Trophoblast cell (in vitro differentiated cells and primary cell): ENCODE measurements around the gene CACNA1B.
A peak's percentile ranks its signal among the peaks of the same experiment; 100 is the strongest.

Experiments used
- DNase-seq, 2 donors: peaks; one replicate each; pipeline ENCODE4 v3.0.0-alpha.2; 2016
- H2AFZ ChIP-seq: 2 replicates; pipeline ENCODE4 v1.6.1; 2013; ENCODE audit warnings: low read length, moderate library complexity, mild to moderate bottlenecking; ENCODE audit not compliant: insufficient read depth, poor library complexity
- H2AK5ac ChIP-seq: 2 replicates; pipeline ENCODE4 v1.6.1; 2013; ENCODE audit warnings: mild to moderate bottlenecking, low read length
- H2BK120ac ChIP-seq: 2 replicates; pipeline ENCODE4 v1.6.1; 2013; ENCODE audit warnings: low read length, mild to moderate bottlenecking, moderate library complexity; ENCODE audit not compliant: insufficient read depth, poor library complexity
- H2BK12ac ChIP-seq: 2 replicates; pipeline ENCODE4 v1.6.1; 2013; ENCODE audit warnings: mild to moderate bottlenecking, low read length, moderate library complexity
- H2BK5ac ChIP-seq: 2 replicates; pipeline ENCODE4 v1.6.1; 2013; ENCODE audit warnings: low read length, low read depth, moderate library complexity, mild to moderate bottlenecking; ENCODE audit not compliant: poor library complexity
- H3K14ac ChIP-seq: 2 replicates; pipeline ENCODE4 v1.6.1; 2013; ENCODE audit warnings: mild to moderate bottlenecking, low read length
- H3K18ac ChIP-seq: 2 replicates; pipeline ENCODE4 v1.6.1; 2013; ENCODE audit warnings: mild to moderate bottlenecking, low read length
- H3K23ac ChIP-seq: 2 replicates; pipeline ENCODE4 v1.6.1; 2013; ENCODE audit warnings: low read length
- H3K27ac ChIP-seq: 2 replicates; pipeline ENCODE4 v1.5.1; 2013; ENCODE audit warnings: low read depth, mild to moderate bottlenecking, inconsistent platforms, low read length, moderate library complexity
- H3K27me3 ChIP-seq: 2 replicates; pipeline ENCODE4 v1.6.1; 2013; ENCODE audit warnings: inconsistent platforms, mild to moderate bottlenecking, low read length, moderate library complexity; ENCODE audit not compliant: insufficient read depth
- H3K36me3 ChIP-seq, 2 experiments: 1 replicate in 1 of 2; 2 replicates in 1 of 2; pipeline ENCODE4 v1.6.1; 2013; ENCODE audit warnings: low read length in 2 of 2, mild to moderate bottlenecking in 2 of 2, moderate library complexity in 1 of 2; ENCODE audit not compliant: insufficient read depth in 2 of 2, control insufficient read depth in 1 of 2
- H3K4ac ChIP-seq: 2 replicates; pipeline ENCODE4 v1.6.1; 2013; ENCODE audit warnings: low read depth, mild to moderate bottlenecking, low read length, moderate library complexity
- H3K4me1 ChIP-seq, 2 experiments: 1 replicate in 1 of 2; 2 replicates in 1 of 2; pipeline ENCODE4 v1.6.1; 2013; ENCODE audit warnings: low read length in 2 of 2, mild to moderate bottlenecking in 2 of 2, moderate library complexity in 1 of 2; ENCODE audit not compliant: insufficient read depth in 2 of 2, control insufficient read depth in 1 of 2
- H3K4me2 ChIP-seq: 2 replicates; pipeline ENCODE4 v1.6.1; 2013; ENCODE audit warnings: inconsistent platforms, mild to moderate bottlenecking, low read length, moderate library complexity
- H3K4me3 ChIP-seq: 2 replicates; pipeline ENCODE4 v1.5.1; 2013; ENCODE audit warnings: mild to moderate bottlenecking, low read depth, low read length, inconsistent platforms
- H3K79me1 ChIP-seq: one replicate; pipeline ENCODE4 v1.6.1; 2013; ENCODE audit warnings: low read length
- H3K79me2 ChIP-seq: 2 replicates; pipeline ENCODE4 v1.6.1; 2013; ENCODE audit warnings: low read length, mild to moderate bottlenecking; ENCODE audit not compliant: control insufficient read depth, insufficient read depth, poor library complexity
- H3K9ac ChIP-seq: 2 replicates; pipeline ENCODE4 v1.6.1; 2013; ENCODE audit warnings: mild to moderate bottlenecking, low read length
- H3K9me3 ChIP-seq: 2 replicates; pipeline ENCODE4 v1.6.1; 2013; ENCODE audit warnings: low read depth, mild to moderate bottlenecking, control low read depth, inconsistent platforms, low read length; ENCODE audit not compliant: insufficient read depth
- H4K12ac ChIP-seq: 2 replicates; pipeline ENCODE4 v1.6.1; 2013; ENCODE audit warnings: low read depth, mild to moderate bottlenecking, low read length, moderate library complexity
- H4K8ac ChIP-seq: 2 replicates; pipeline ENCODE4 v1.6.1; 2013; ENCODE audit warnings: low read depth, mild to moderate bottlenecking, low read length, moderate library complexity
- H4K91ac ChIP-seq: one replicate; pipeline ENCODE4 v1.6.1; 2013; ENCODE audit warnings: low read depth, mild to moderate bottlenecking, low read length, moderate library complexity
- WGBS: extraction: QIAGEN DNeasy Blood & Tissue Kit; methylation state at CpG from one replicate; pipeline ENCODE4 v1.1.7; 2013; ENCODE audit warnings: missing lambda C conversion rate; ENCODE audit not compliant: insufficient read length, insufficient coverage; ENCODE audit errors: extremely low coverage; 5-methylcytosine and 5-hydroxymethylcytosine counted together

The CACNA1B gene

GRCh38 chr9:138022756-138023393 lies 145.3 kb downstream of the CACNA1B start:
- Histone ChIP-seq H3K4me1 (peaks cover 4 to 5% of the 10 kb centered on the region in 2 experiments), H2BK5ac (no peak overlapping the region), H3K27ac (no peak overlapping the region), H3K27me3 (peaks cover 24% of the 10 kb centered on the region), H3K9me3 (peaks cover 28% of the 10 kb centered on the region), H3K9ac (no peak overlapping the region), H3K79me1 (no peaks in the 10 kb centered on the region), H3K36me3 (no peaks in the 10 kb centered on the region), H2BK120ac (no peak overlapping the region), H3K4ac (no peak overlapping the region), H4K91ac (no peak overlapping the region), H3K79me2 (no peaks in the 10 kb centered on the region), H3K14ac (no peak overlapping the region), H4K8ac (no peak overlapping the region), H2AK5ac (no peak overlapping the region), H2BK12ac (no peak overlapping the region), H4K12ac (no peak overlapping the region), H3K4me3 (peak overlapping the region; percentile 32), H3K18ac (no peak overlapping the region), H2AFZ (peak overlapping the region; percentile 75), H3K23ac (no peak overlapping the region), H3K4me2 (peak overlapping the region; percentile 65)
- no CpG with 5 or more reads among the region's 69 CpGs for WGBS
- DNase-seq, result no peak

DNA sequence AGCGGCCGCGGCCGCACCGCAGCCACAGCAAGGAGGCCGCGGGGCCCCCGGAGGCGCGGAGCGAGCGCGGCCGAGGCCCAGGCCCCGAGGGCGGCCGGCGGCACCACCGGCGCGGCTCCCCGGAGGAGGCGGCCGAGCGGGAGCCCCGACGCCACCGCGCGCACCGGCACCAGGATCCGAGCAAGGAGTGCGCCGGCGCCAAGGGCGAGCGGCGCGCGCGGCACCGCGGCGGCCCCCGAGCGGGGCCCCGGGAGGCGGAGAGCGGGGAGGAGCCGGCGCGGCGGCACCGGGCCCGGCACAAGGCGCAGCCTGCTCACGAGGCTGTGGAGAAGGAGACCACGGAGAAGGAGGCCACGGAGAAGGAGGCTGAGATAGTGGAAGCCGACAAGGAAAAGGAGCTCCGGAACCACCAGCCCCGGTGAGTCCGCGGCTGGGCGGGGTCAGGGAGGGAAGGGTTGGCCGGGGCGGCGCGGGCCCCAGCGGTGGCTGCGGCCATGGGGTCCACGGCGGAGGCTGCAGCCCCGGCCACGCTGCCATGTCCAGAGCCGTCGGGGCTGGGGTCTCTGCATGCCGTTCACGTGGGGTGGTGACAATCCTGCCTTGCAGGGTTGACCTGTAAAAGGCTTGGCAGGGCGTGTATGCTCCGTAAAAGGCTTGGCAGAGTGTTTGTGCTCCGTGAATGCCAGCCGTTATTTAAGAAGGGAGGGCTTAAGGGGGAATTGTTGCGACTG lies 146.0 kb downstream of the CACNA1B start:
- Histone ChIP-seq H3K18ac (no peak overlapping the region), H3K36me3 (no peaks in the 10 kb centered on the region), H3K14ac (no peak overlapping the region), H3K27ac (no peak overlapping the region), H4K8ac (no peak overlapping the region), H4K91ac (no peak overlapping the region), H3K9me3 (peaks cover 28% of the 10 kb centered on the region), H3K4me1 (peaks cover 4 to 5% of the 10 kb centered on the region in 2 experiments), H3K23ac (no peak overlapping the region), H2BK5ac (no peak overlapping the region), H4K12ac (no peak overlapping the region), H3K4ac (no peak overlapping the region), H3K79me2 (no peaks in the 10 kb centered on the region), H2BK12ac (no peak overlapping the region), H2AK5ac (no peak overlapping the region), H3K4me3 (no peak overlapping the region), H3K9ac (no peak overlapping the region), H2AFZ (no peak overlapping the region), H3K4me2 (peak overlapping the region; percentile 65), H3K79me1 (no peaks in the 10 kb centered on the region), H3K27me3 (peaks cover 24% of the 10 kb centered on the region), H2BK120ac (no peak overlapping the region)
- no CpG with 5 or more reads among the region's 84 CpGs for WGBS
- no peak for DNase-seq

GRCh38 chr9:138024131-138024530 lies 146.5 kb downstream of the CACNA1B start:
- peaks cover 28% of the 10 kb centered on the region for H3K9me3 ChIP-seq
- no peak overlapping the region for H3K14ac ChIP-seq
- no peak overlapping the region for H3K18ac ChIP-seq
- no peaks in the 10 kb centered on the region for H3K36me3 ChIP-seq
- no peak overlapping the region for H3K9ac ChIP-seq
- no peak for DNase-seq
- H2BK12ac ChIP-seq, result no peak overlapping the region
- H4K8ac ChIP-seq, result no peak overlapping the region
- H3K4me3 ChIP-seq, result no peak overlapping the region
- no peaks in the 10 kb centered on the region for H3K79me2 ChIP-seq
- H2BK120ac ChIP-seq, result no peak overlapping the region
- no CpG with 5 or more reads among the region's 9 CpGs for WGBS
- H2BK5ac ChIP-seq, result no peak overlapping the region
- no peak overlapping the region for H2AK5ac ChIP-seq
- no peak overlapping the region for H4K91ac ChIP-seq
- no peak overlapping the region for H3K4me2 ChIP-seq
- no peak overlapping the region for H3K23ac ChIP-seq
- H4K12ac ChIP-seq, result no peak overlapping the region
- no peak overlapping the region for H3K4ac ChIP-seq
- peaks cover 24% of the 10 kb centered on the region for H3K27me3 ChIP-seq
- H3K4me1 ChIP-seq, result peaks cover 4 to 5% of the 10 kb centered on the region in 2 experiments
- H2AFZ ChIP-seq, result no peak overlapping the region
- H3K79me1 ChIP-seq, result no peaks in the 10 kb centered on the region
- no peak overlapping the region for H3K27ac ChIP-seq

DNA sequence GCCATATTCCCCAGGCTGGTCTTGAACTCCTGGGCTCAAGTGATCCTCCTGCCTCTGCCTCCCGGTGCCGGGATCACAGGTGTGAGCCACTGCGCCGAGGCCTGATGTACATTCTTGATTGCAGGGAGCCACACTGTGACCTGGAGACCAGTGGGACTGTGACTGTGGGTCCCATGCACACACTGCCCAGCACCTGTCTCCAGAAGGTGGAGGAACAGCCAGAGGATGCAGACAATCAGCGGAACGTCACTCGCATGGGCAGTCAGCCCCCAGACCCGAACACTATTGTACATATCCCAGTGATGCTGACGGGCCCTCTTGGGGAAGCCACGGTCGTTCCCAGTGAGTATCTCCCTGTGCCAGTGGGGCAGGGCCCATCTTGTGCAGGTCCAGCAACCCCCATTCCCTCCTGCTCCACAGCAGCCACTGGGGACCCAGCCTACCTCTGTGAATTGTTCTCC lies 147.3 kb downstream of the CACNA1B start:
- no peak overlapping the region for H3K9ac ChIP-seq
- H2BK12ac ChIP-seq, result no peak overlapping the region
- H3K23ac ChIP-seq, result no peak overlapping the region
- no peak overlapping the region for H3K14ac ChIP-seq
- no peak for DNase-seq
- no peak overlapping the region for H3K4ac ChIP-seq
- no peak overlapping the region for H3K4me2 ChIP-seq
- no peaks in the 10 kb centered on the region for H3K36me3 ChIP-seq
- no peak overlapping the region for H3K4me3 ChIP-seq
- no peaks in the 10 kb centered on the region for H3K79me1 ChIP-seq
- H3K79me2 ChIP-seq, result no peaks in the 10 kb centered on the region
- H3K27ac ChIP-seq, result no peak overlapping the region
- WGBS, result no CpG with 5 or more reads among the region's 11 CpGs
- peaks cover 24% of the 10 kb centered on the region for H3K27me3 ChIP-seq
- H4K8ac ChIP-seq, result no peak overlapping the region
- no peak overlapping the region for H2AFZ ChIP-seq
- no peak overlapping the region for H2BK5ac ChIP-seq
- no peak overlapping the region for H2AK5ac ChIP-seq
- H2BK120ac ChIP-seq, result no peak overlapping the region
- peaks cover 4 to 5% of the 10 kb centered on the region in 2 experiments for H3K4me1 ChIP-seq
- H4K12ac ChIP-seq, result no peak overlapping the region
- H3K9me3 ChIP-seq, result peaks cover 28% of the 10 kb centered on the region
- H3K18ac ChIP-seq, result no peak overlapping the region
- no peak overlapping the region for H4K91ac ChIP-seq
